Spleen (tissue), 7 donors: ENCODE measurements around the gene TPX2.

Experiments
- POLR2A ChIP-seq, 3 donors: fragments of 450-650 bp; IDR thresholded peaks; one replicate each; pipeline ENCODE4 v1.5.1; 2017; ENCODE audit warnings: antibody characterized with exemption in 3 of 3, mild to moderate bottlenecking in 1 of 3
- POLR2AphosphoS5 ChIP-seq, 3 donors: sonication (generic); formaldehyde crosslinking; IDR thresholded peaks; one replicate each; pipeline ENCODE4 v1.5.1; 2017; ENCODE audit warnings: antibody characterized with exemption in 3 of 3
- TF ChIP-seq, protein P1 (sequence below), 11 experiments: fragments of 200-600 bp in 7 of 11; fragments of 450-650 bp in 4 of 11; sonication (generic) in 4 of 11; IDR thresholded peaks in 8 of 11; conservative IDR thresholded peaks in 3 of 11; 1 replicate in 7 of 11; 2 replicates in 4 of 11; pipeline versions ENCODE4 v1.4.0 to v1.8.0; 2016 to 2021; ENCODE audit warnings: antibody characterized with exemption in 11 of 11, inconsistent platforms in 4 of 11, mild to moderate bottlenecking in 1 of 11
- donor health status: DM: no; HTN: no; CAD: no; lungs with moderate emphysema.
- donor health status: DM: no; HTN: no; CAD: no.
- donor health status: DM: no; HTN: no; CAD: no.

DNA sequence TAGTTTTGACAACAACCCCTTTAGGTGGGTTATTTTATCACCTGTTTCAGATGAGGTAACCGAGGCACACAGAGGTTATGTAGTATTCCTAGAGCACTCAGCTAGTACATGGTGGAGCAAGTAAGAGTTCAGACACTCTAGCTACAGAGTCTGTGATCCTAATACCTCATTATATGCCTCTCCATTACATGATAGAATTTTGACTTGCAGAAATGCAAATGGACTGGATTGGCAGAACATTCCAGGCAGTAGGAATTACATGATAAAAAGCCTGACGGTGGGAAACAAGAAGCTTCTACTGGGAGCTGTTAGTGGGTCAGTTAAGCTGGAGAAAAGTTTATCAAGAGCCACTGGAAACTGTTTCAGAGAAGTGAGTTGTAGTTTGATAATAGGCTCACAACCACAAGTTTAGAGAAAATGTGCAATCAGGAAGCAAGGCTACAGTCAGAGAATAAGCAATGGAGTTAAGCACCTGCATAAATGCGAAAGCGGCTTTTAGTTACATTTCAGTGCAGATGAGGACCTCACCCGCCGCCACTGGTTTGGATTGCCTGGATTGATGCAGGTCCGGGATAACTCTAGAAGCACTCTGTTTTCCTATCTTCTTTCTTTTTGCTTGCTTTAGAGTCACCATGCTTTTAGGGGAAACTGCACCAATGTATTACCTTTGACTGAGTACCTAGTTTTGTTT lies 45.4 kb downstream of the TPX2 start:
- TF ChIP-seq, protein P1, sequence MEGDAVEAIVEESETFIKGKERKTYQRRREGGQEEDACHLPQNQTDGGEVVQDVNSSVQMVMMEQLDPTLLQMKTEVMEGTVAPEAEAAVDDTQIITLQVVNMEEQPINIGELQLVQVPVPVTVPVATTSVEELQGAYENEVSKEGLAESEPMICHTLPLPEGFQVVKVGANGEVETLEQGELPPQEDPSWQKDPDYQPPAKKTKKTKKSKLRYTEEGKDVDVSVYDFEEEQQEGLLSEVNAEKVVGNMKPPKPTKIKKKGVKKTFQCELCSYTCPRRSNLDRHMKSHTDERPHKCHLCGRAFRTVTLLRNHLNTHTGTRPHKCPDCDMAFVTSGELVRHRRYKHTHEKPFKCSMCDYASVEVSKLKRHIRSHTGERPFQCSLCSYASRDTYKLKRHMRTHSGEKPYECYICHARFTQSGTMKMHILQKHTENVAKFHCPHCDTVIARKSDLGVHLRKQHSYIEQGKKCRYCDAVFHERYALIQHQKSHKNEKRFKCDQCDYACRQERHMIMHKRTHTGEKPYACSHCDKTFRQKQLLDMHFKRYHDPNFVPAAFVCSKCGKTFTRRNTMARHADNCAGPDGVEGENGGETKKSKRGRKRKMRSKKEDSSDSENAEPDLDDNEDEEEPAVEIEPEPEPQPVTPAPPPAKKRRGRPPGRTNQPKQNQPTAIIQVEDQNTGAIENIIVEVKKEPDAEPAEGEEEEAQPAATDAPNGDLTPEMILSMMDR (IDR thresholded peaks at IDR 0.05 in 8 of 11, conservative IDR thresholded peaks at IDR 0.05 in 3 of 11), result no peak
- TF ChIP-seq POLR2A (IDR thresholded peaks at IDR 0.05) (no peak), POLR2AphosphoS5 (IDR thresholded peaks at IDR 0.05) (no peak)
